Endodermal cell (in vitro differentiated cells): ENCODE measurements around the gene CRISP1. TPM values are rescaled to one million over a fixed set of nuclear protein-coding genes. Genes with fewer than 3 reads are reported as not detected.
"Not testable (repeated sequence)": the region's sequence is repeated elsewhere in the genome, so short reads cannot be mapped to it uniquely, and the experiment has no call there.

ENCODE experiments used
- DNase-seq: peaks from one replicate; pipeline ENCODE4 v3.0.0-alpha.2; 2017
- H3K27ac ChIP-seq: 2 replicates; pipeline ENCODE4 v1.5.1; 2013; ENCODE audit warnings: mild to moderate bottlenecking, low read depth, low read length, moderate library complexity
- H3K27me3 ChIP-seq: 2 replicates; pipeline ENCODE4 v1.6.1; 2013; ENCODE audit warnings: mild to moderate bottlenecking, low read length, moderate library complexity; ENCODE audit not compliant: insufficient read depth, control insufficient read depth, poor library complexity, severe bottlenecking
- H3K36me3 ChIP-seq: 2 replicates; pipeline ENCODE4 v1.7.0; 2013; ENCODE audit warnings: mild to moderate bottlenecking, low read length, moderate library complexity; ENCODE audit not compliant: control insufficient read depth, insufficient read depth
- H3K4me1 ChIP-seq: one replicate; pipeline ENCODE4 v1.7.0; 2013; ENCODE audit warnings: low read length; ENCODE audit not compliant: control insufficient read depth, insufficient read depth
- H3K4me3 ChIP-seq: 2 replicates; pipeline ENCODE4 v1.5.1; 2013; ENCODE audit warnings: mild to moderate bottlenecking, low read length, moderate library complexity
- H3K9ac ChIP-seq: 2 replicates; pipeline ENCODE4 v1.6.1; 2013; ENCODE audit warnings: mild to moderate bottlenecking, low read length, moderate library complexity; ENCODE audit not compliant: poor library complexity, severe bottlenecking; ENCODE audit errors: extremely low read depth
- H3K9me3 ChIP-seq: 2 replicates; pipeline ENCODE4 v1.6.1; 2013; ENCODE audit warnings: mild to moderate bottlenecking, low read length, moderate library complexity; ENCODE audit not compliant: control insufficient read depth
- H3K27ac Mint-ChIP-seq: 2 replicates; pipeline ENCODE4 v1.8.0; 2020; ENCODE audit warnings: mixed read lengths
- H3K27me3 Mint-ChIP-seq: 2 replicates; pipeline ENCODE4 v1.8.0; 2021; ENCODE audit warnings: mild to moderate bottlenecking, mixed read lengths; ENCODE audit not compliant: insufficient read depth
- H3K36me3 Mint-ChIP-seq: 2 replicates; pipeline ENCODE4 v1.8.0; 2020; ENCODE audit warnings: low read depth, mixed read lengths
- H3K4me1 Mint-ChIP-seq: 2 replicates; pipeline ENCODE4 v1.8.0; 2020; ENCODE audit warnings: mixed read lengths
- H3K4me3 Mint-ChIP-seq: 2 replicates; pipeline ENCODE4 v1.8.0; 2020; ENCODE audit warnings: mild to moderate bottlenecking, moderate library complexity, mixed read lengths
- H3K9me3 Mint-ChIP-seq: 2 replicates; pipeline ENCODE4 v1.8.0; 2020; ENCODE audit warnings: mild to moderate bottlenecking, mixed read lengths
- WGBS, 2 experiments: methylation state at CpG; one replicate each; pipeline versions ENCODE4 v1.1.5 to v1.1.7; 2013; ENCODE audit warnings: missing lambda C conversion rate in 2 of 2, mixed read lengths in 1 of 2; ENCODE audit not compliant: insufficient coverage in 1 of 2, insufficient read length in 1 of 2; 5-methylcytosine and 5-hydroxymethylcytosine counted together
- total RNA-seq, 2 donors: library from RNA; stranded (reverse); fragmentation: NEBNext Ultra II Directional in 1 of 2; extraction: Animal tissue kit (Norgen Biotek cat#: 25700) in 1 of 2; gene quantifications; 2 replicates in 1 of 2; 3 replicates in 1 of 2; pipeline ENCODE4 v1.2.1, GENCODE V29; 2021
- TF ChIP-seq, protein P1 (sequence below): fragments of 200-600 bp; sonication (generic); conservative IDR thresholded peaks from 2 replicates; pipeline ENCODE4 v1.5.0; 2021; ENCODE audit warnings: antibody characterized with exemption, mild to moderate bottlenecking

Gene CRISP1
- total RNA-seq, 2 donors from 2014 or later, result not detected

GRCh38 chr6:49801525-49801924 is 64.8 kb downstream of the CRISP1 start:
- no peaks in the 10 kb centered on the region for H3K9me3 ChIP-seq
- no peak overlapping the region for H3K27ac ChIP-seq
- no peaks in the 10 kb centered on the region for H3K36me3 ChIP-seq
- H3K27me3 ChIP-seq, result no peaks in the 10 kb centered on the region
- Mint-ChIP-seq H3K9me3 (no peaks in the 10 kb centered on the region), H3K27ac (no peak overlapping the region), H3K36me3 (no peaks in the 10 kb centered on the region), H3K4me1 (peaks cover 3% of the 10 kb centered on the region), H3K4me3 (no peak overlapping the region), H3K27me3 (no peaks in the 10 kb centered on the region)
- H3K4me1 ChIP-seq, result no peaks in the 10 kb centered on the region
- no peak overlapping the region for H3K4me3 ChIP-seq
- DNase-seq, result no peak
- H3K9ac ChIP-seq, result no peak overlapping the region
- TF ChIP-seq, protein P1, sequence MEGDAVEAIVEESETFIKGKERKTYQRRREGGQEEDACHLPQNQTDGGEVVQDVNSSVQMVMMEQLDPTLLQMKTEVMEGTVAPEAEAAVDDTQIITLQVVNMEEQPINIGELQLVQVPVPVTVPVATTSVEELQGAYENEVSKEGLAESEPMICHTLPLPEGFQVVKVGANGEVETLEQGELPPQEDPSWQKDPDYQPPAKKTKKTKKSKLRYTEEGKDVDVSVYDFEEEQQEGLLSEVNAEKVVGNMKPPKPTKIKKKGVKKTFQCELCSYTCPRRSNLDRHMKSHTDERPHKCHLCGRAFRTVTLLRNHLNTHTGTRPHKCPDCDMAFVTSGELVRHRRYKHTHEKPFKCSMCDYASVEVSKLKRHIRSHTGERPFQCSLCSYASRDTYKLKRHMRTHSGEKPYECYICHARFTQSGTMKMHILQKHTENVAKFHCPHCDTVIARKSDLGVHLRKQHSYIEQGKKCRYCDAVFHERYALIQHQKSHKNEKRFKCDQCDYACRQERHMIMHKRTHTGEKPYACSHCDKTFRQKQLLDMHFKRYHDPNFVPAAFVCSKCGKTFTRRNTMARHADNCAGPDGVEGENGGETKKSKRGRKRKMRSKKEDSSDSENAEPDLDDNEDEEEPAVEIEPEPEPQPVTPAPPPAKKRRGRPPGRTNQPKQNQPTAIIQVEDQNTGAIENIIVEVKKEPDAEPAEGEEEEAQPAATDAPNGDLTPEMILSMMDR, result no peak
- 96 to 100% methylated on average over 1 to 8 of the region's 8 CpGs for WGBS, 2 experiments

DNA sequence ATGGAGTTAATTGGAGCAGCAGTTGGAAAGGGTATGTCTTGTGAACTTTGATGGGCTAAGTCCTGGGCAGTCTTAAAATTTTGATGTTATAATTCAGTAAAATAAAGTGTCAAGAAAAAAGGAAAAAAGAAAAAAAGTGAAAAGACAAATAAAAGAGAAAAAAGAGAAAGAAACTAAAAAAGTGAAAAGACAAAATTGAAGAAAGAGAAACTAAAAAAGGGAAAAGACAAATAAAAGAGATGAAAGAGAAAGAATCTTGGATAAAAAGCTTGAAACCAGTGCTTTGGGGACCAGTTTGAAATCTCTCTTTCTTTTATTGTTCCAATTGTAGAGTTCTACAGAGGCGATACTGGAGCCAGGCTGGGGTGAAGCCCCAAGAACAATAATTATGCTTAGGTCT is 67.2 kb downstream of the CRISP1 start:
- Histone ChIP-seq H3K36me3 (no peaks in the 10 kb centered on the region), H3K4me1 (no peaks in the 10 kb centered on the region), H3K27ac (no peak overlapping the region), H3K4me3 (no peak overlapping the region), H3K9me3 (no peaks in the 10 kb centered on the region), H3K9ac (no peak overlapping the region), H3K27me3 (no peaks in the 10 kb centered on the region)
- no peak overlapping the region for H3K27ac Mint-ChIP-seq
- WGBS, 2 experiments, result 95% methylated on average over 1 of the region's 1 CpG; no CpG with 5 or more reads in 1 of the 2 experiments
- no peak for DNase-seq
- no peaks in the 10 kb centered on the region for H3K27me3 Mint-ChIP-seq
- H3K4me3 Mint-ChIP-seq, result no peak overlapping the region
- TF ChIP-seq, protein P1, result no peak
- H3K4me1 Mint-ChIP-seq, result peaks cover 3% of the 10 kb centered on the region
- H3K9me3 Mint-ChIP-seq, result peaks cover 6% of the 10 kb centered on the region
- no peaks in the 10 kb centered on the region for H3K36me3 Mint-ChIP-seq

DNA sequence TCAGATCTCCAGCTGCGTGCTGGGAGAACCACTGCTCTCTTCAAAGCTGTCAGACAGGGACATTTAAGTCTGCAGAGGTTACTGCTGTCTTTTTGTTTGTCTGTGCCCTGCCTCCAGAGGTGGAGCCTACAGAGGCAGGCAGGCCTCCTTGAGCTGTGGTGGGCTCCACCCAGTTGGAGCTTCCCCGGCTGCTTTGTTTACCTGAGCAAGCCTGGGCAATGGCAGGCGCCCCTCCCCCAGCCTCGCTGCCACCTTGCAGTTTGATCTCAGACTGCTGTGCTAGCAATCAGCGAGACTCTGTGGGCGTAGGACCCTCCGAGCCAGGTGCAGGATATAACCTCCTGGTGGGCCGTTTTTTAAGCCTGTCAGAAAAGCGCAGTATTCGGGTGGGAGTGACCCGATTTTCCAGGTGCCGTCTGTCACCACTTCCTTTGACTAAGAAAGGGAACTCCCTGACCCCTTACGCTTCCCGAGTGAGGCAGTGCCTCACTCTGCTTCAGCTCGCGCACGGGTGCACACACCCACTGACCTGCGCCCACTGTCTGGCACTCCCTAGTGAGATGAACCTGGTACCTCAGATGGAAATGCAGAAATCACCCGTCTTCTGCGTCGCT is 69.4 kb downstream of the CRISP1 start:
- not testable (repeated sequence) for H3K4me1 Mint-ChIP-seq, H3K9ac ChIP-seq, H3K27ac ChIP-seq, H3K4me3 ChIP-seq, H3K27me3 ChIP-seq, H3K4me1 ChIP-seq, H3K9me3 ChIP-seq, H3K27me3 Mint-ChIP-seq, H3K36me3 Mint-ChIP-seq, H3K36me3 ChIP-seq
- Mint-ChIP-seq H3K9me3 (peaks cover 13% of the 10 kb centered on the region), H3K27ac (peak overlapping the region; percentile 70), H3K4me3 (peak overlapping the region; percentile 72)
- DNase-seq, result peak; percentile 68
- WGBS, 2 experiments, result 40 to 58% methylated on average over 11 to 20 of the region's 21 CpGs

GRCh38 chr6:49790341-49790740 is 76.0 kb downstream of the CRISP1 start:
- Histone ChIP-seq H3K36me3 (no peaks in the 10 kb centered on the region), H3K4me1 (no peaks in the 10 kb centered on the region), H3K27ac (no peak overlapping the region), H3K9ac (no peak overlapping the region), H3K9me3 (no peaks in the 10 kb centered on the region), H3K4me3 (no peak overlapping the region), H3K27me3 (no peaks in the 10 kb centered on the region)
- H3K9me3 Mint-ChIP-seq, result peaks cover 10% of the 10 kb centered on the region
- 88 to 100% methylated on average over 1 to 2 of the region's 2 CpGs for whole genome bisulfite sequencing, 2 experiments
- H3K36me3 Mint-ChIP-seq, result no peaks in the 10 kb centered on the region
- no peak overlapping the region for H3K4me3 Mint-ChIP-seq
- TF ChIP-seq, protein P1, result no peak
- H3K4me1 Mint-ChIP-seq, result no peaks in the 10 kb centered on the region
- H3K27ac Mint-ChIP-seq, result no peak overlapping the region
- no peaks in the 10 kb centered on the region for H3K27me3 Mint-ChIP-seq
- DNase-seq, result no peak
